OCI-LY3 (cell line): Measurements from ENCODE around the gene ADAMTS15.

Experiments used
- H2AFZ ChIP-seq: fragments of 200-600, 300-600 bp; shearing (Covaris generic); 2 replicates; pipeline ENCODE4 v1.6.0; 2014; ENCODE audit warnings: antibody characterized with exemption, low read depth, low read length
- H3K27ac ChIP-seq: fragments of 200-600, 300-600 bp; sonication (generic); 2 replicates; pipeline ENCODE4 v1.5.1; 2014; ENCODE audit warnings: mild to moderate bottlenecking, low read length, moderate library complexity, mixed read lengths
- H3K27me3 ChIP-seq: fragments of 200-600, 300-600 bp; sonication (generic); 2 replicates; pipeline ENCODE4 v1.6.1; 2014; ENCODE audit warnings: low read depth, low read length, mixed read lengths
- H3K36me3 ChIP-seq: fragments of 200-600, 300-600 bp; sonication (generic); replicated peaks from 2 replicates; pipeline ENCODE3; 2014; ENCODE audit warnings: low read depth, low read length, mixed read lengths
- H3K4me1 ChIP-seq: fragments of 300-600, 200-600 bp; sonication (generic); 2 replicates; pipeline ENCODE4 v1.6.1; 2014; ENCODE audit warnings: low read length, mixed read lengths
- H3K4me2 ChIP-seq: fragments of 200-600, 300-600 bp; sonication (generic); 2 replicates; pipeline ENCODE4 v1.6.1; 2014; ENCODE audit warnings: low read length, mixed read lengths
- H3K4me3 ChIP-seq: fragments of 300-600, 200-600 bp; sonication (generic); 2 replicates; pipeline ENCODE4 v1.5.1; 2014; ENCODE audit warnings: antibody characterized with exemption, mild to moderate bottlenecking, low read length, moderate library complexity
- H3K79me2 ChIP-seq: fragments of 300-600, 200-600 bp; shearing (Covaris generic); 2 replicates; pipeline ENCODE4 v1.6.1; 2014; ENCODE audit warnings: mild to moderate bottlenecking, low read length, mixed read lengths
- H3K9ac ChIP-seq: fragments of 300-600, 200-600 bp; shearing (Covaris generic); 2 replicates; pipeline ENCODE4 v1.6.0; 2014; ENCODE audit warnings: mild to moderate bottlenecking, low read length, moderate library complexity
- H3K9me3 ChIP-seq: fragments of 200-600, 300-600 bp; shearing (Covaris generic); 2 replicates; pipeline ENCODE4 v1.6.1; 2014; ENCODE audit warnings: low read length, mixed read lengths; ENCODE audit not compliant: insufficient read depth
- H4K20me1 ChIP-seq: fragments of 200-600, 300-600 bp; sonication (generic); 2 replicates; pipeline ENCODE4 v1.6.1; 2016; ENCODE audit warnings: low read length, mixed read lengths; ENCODE audit not compliant: insufficient read depth
- EZH2phosphoT487 ChIP-seq: fragments of 200-600 bp; shearing (Covaris generic); IDR thresholded peaks from 2 replicates; pipeline ENCODE4 v1.6.1; 2018; ENCODE audit warnings: antibody characterized with exemption, mixed run types, low read depth
- TF ChIP-seq, protein P1 (sequence below): fragments of 200-600, 300-600 bp; sonication (generic); IDR thresholded peaks from 2 replicates; pipeline ENCODE4 v1.5.1; 2014; ENCODE audit warnings: antibody characterized with exemption, low read length, low read depth

The ADAMTS15 gene

DNA sequence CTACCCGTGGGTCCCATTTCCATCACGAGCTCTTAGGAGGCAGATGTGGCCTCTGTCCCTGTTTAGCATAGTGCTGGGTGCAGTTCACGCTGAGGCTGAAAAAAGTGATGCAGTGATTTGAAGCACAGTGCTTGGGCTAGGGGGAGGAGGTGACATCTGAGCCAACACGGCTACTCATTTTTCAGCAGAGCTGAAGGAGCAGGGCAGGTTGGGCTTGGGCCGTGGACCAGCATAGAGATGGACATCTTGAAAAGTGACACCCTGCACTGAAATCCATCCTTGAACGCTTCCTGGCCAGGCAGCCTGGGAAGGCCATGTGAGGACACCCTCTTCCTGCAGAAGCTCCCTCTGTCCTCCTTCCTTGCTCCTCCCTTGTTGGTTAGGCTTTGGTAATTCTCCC lies 66.4 kb downstream of the ADAMTS15 start:
- no peak overlapping the region for H2AFZ ChIP-seq
- H3K27me3 ChIP-seq = no peaks in the 10 kb centered on the region
- no peaks in the 10 kb centered on the region for H3K4me1 ChIP-seq
- no peaks in the 10 kb centered on the region for H3K36me3 ChIP-seq
- H3K4me3 ChIP-seq = no peak overlapping the region
- no peaks in the 10 kb centered on the region for H3K79me2 ChIP-seq
- no peak overlapping the region for H3K27ac ChIP-seq
- H3K9ac ChIP-seq = no peak overlapping the region
- TF ChIP-seq, protein P1, sequence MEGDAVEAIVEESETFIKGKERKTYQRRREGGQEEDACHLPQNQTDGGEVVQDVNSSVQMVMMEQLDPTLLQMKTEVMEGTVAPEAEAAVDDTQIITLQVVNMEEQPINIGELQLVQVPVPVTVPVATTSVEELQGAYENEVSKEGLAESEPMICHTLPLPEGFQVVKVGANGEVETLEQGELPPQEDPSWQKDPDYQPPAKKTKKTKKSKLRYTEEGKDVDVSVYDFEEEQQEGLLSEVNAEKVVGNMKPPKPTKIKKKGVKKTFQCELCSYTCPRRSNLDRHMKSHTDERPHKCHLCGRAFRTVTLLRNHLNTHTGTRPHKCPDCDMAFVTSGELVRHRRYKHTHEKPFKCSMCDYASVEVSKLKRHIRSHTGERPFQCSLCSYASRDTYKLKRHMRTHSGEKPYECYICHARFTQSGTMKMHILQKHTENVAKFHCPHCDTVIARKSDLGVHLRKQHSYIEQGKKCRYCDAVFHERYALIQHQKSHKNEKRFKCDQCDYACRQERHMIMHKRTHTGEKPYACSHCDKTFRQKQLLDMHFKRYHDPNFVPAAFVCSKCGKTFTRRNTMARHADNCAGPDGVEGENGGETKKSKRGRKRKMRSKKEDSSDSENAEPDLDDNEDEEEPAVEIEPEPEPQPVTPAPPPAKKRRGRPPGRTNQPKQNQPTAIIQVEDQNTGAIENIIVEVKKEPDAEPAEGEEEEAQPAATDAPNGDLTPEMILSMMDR = no peak
- TF ChIP-seq EZH2phosphoT487 = no peak
- H4K20me1 ChIP-seq = no peaks in the 10 kb centered on the region
- no peaks in the 10 kb centered on the region for H3K9me3 ChIP-seq
- no peak overlapping the region for H3K4me2 ChIP-seq

DNA sequence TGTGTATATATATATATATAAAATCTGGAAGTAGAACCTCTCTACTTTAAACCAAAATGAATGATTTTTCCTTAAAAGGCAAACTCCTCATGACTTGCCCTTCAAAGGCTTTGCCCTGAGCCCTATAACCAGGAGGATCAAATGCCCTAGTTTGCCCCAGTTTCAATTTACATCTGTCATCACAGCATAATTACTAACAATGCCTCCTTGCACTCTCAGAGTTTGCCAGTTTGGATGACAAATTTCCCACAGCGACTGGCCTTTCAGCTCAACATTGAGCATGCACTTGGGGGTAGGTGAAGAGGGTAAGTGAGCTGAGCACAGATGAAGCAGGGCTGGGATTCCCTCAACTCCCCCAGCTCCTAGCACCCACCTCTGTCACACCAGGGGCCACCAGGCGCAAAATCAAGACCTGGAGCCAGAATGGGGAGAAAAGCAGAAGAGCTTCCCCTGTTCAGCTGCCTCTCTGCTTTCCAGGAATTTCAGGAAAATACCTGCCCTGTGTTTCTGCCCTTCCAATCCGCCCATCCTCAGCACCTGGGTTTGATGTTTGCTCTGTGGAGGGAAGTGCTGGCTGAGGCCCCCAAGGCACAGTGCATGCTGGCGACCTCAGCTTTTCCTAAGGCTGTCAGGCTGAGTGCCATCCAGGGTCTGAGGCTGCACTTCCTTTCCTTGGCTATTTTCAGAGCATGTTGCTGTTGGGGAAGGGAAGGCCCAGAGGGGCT lies 67.5 kb downstream of the ADAMTS15 start:
- Histone ChIP-seq H3K4me1 (no peaks in the 10 kb centered on the region), H3K27ac (no peak overlapping the region), H4K20me1 (no peaks in the 10 kb centered on the region), H3K36me3 (no peaks in the 10 kb centered on the region), H2AFZ (no peak overlapping the region), H3K79me2 (no peaks in the 10 kb centered on the region), H3K4me3 (no peak overlapping the region), H3K9me3 (no peaks in the 10 kb centered on the region), H3K27me3 (no peaks in the 10 kb centered on the region), H3K9ac (no peak overlapping the region), H3K4me2 (no peak overlapping the region)
- TF ChIP-seq EZH2phosphoT487 = no peak
- TF ChIP-seq, protein P1 = no peak

DNA sequence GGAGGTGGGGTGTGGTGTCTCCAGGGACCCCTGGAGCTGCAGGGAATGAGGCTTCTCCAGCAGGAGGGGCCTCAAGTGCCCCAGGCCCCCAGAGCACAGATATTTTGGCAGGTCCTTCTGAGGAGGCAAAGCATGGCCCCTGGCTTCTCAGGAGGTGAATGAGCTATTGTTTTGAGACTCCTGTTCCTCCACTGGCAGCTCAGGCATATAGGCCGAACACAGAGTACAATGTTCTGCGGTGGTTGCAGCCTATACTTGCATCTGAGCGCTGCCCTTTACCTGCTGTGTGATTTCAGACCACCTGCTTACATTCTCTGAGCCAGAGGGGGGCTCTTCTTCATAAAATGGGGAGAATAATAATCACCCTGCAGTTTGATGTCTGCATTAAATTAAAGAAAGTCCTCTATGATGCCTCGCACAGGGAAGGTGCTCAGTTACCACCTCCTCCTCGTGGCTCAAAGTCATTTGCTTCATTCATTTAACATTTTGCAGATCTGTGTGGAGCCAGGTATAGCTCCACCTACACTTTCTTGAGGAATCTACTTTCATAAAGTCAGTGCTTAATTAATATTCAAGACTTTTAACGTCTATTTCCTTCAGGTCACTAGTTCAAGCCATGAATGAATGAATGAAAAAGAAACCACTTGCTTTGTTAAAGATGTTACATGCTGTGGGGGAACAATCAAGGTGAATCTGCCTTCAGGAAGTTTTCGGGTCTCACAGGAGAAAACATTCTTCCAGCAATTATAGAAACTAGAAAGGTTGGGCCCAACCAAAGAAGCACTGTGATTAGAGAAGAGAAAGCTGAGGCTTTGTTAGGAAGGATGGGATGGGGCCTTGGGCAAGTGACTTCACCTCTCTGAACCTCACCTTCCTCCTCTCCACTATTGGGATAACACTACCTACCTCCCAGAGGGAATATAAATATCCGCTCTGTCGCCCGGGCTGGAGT lies 68.4 kb downstream of the ADAMTS15 start:
- no peak overlapping the region for H3K27ac ChIP-seq
- no peak overlapping the region for H2AFZ ChIP-seq
- no peak overlapping the region for H3K4me3 ChIP-seq
- H3K36me3 ChIP-seq = no peaks in the 10 kb centered on the region
- H3K4me2 ChIP-seq = no peak overlapping the region
- H3K4me1 ChIP-seq = no peaks in the 10 kb centered on the region
- TF ChIP-seq, protein P1 = no peak
- no peak for TF ChIP-seq EZH2phosphoT487
- H4K20me1 ChIP-seq = no peaks in the 10 kb centered on the region
- H3K9me3 ChIP-seq = no peaks in the 10 kb centered on the region
- H3K9ac ChIP-seq = no peak overlapping the region
- H3K27me3 ChIP-seq = no peaks in the 10 kb centered on the region
- H3K79me2 ChIP-seq = no peaks in the 10 kb centered on the region

DNA sequence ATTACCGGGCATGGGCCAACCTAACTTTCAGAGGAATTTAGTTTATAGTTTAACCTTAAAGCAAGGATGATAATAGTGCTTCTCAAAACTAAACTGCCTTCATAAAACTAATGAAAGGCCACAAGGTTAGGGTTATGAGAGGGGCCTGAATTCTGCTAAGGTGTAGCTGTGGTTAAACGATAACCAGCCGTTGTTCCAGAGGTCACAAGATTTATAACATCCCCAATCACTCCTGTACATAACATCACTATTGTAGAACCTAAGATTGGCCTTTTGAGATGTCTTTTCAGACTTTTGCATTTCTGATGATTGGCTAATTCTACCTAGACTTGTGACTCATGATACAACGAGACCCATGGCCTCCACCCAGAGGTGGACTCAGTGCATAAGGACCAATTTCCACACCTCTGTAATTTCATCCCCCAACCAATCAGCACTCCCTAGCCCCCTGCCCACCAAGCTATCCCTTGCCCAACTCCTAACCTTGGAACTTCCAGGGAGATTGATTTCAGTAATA lies 69.8 kb downstream of the ADAMTS15 start:
- Histone ChIP-seq H3K27ac (no peak overlapping the region), H4K20me1 (no peaks in the 10 kb centered on the region), H3K27me3 (no peaks in the 10 kb centered on the region), H3K4me3 (no peak overlapping the region), H3K79me2 (no peaks in the 10 kb centered on the region), H3K36me3 (no peaks in the 10 kb centered on the region), H3K9me3 (no peaks in the 10 kb centered on the region), H3K9ac (no peak overlapping the region), H3K4me1 (no peaks in the 10 kb centered on the region), H2AFZ (no peak overlapping the region), H3K4me2 (no peak overlapping the region)
- TF ChIP-seq, protein P1 = no peak
- no peak for TF ChIP-seq EZH2phosphoT487
